IPS-NIHi7 (cell line): Measurements from ENCODE around the gene OR5AP2.
"Not testable (repeated sequence)": the region's sequence is repeated elsewhere in the genome, so short reads cannot be mapped to it uniquely, and the experiment has no call there.

ENCODE experiments used
- DNase-seq: peaks from one replicate; pipeline ENCODE4 v3.0.0; 2012; ENCODE audit warnings: mixed read lengths; ENCODE audit errors: extremely low spot score

The OR5AP2 gene

DNA sequence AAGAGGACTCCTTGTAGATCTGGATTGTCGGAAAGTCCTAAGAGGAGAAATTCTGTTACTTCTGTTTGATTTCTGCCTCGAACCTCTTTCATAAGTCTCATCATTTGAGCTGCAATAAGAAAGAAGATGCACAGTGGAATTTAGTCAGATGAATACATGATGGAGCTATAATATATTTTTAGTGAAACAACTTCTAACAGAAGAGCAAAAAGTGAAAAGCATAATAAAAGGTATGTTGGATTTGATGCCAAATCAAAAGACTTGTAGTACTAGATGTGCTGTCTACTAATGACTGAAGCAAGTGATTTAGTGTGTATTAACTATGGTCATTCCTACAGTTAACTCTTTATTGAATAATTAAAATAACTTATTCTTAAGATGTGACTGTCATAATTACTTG, at the start of gene OR5AP2:
TSS of gene OR5AP2 (minus strand) at position 101 of the 400 bp plus-strand sequence. CDS start at position 101, 0 bp downstream.
- no peak for DNase-seq

- DNase-seq: not testable (repeated sequence)
Measured at GRCh38 chr11:56691179-56691578, 48.9 kb upstream of the OR5AP2 start.

- no peak for DNase-seq
Measured at GRCh38 chr11:56688554-56689100, 46.4 kb upstream of the OR5AP2 start.

- no peak for DNase-seq
Measured at GRCh38 chr11:56670984-56671383, 28.7 kb upstream of the OR5AP2 start.

DNA sequence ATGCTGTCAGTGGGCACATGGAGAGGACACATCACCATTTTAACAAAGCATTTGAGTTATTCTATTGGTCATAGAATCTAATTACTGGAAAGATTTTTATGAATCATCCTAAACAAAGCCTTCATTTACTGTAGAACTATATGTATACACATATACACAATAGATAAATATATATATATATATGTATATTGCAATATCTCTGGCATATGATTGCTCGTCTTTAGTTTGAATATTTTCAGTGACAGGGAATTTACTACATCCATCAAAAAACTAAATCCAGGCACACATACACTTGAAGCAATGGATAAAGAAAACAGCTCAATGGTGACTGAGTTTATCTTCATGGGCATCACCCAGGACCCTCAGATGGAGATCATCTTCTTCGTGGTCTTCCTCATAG, 21.1 kb upstream of the OR5AP2 start, which contains the start of gene OR5AR1:
TSS of gene OR5AR1 (plus strand) at position 301 of the 400 bp plus-strand sequence. CDS start at position 301, 0 bp downstream.
- DNase-seq: no peak

DNA sequence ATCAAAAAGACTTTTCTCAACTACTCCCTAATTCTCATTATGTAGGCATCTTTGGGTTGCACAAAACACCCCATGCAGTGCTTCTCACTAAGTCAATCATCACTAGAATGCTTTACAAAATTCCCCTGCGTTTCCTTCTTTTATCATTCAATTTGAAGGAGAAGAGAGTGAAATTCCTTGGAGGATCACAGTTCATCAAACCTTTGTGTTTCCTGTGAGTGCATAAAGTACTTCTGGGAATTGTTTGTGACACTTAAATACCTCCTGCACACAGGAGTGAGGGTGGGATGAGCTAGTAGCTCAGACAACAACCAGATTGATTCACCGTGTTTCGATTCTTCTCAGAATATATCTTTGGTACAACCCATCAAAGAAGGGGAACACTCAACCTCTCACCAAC, 17.5 kb upstream of the OR5AP2 start:
- DNase-seq: peak; percentile 26

- no peak for DNase-seq
Measured at GRCh38 chr11:56637500-56637899, 4.7 kb downstream of the OR5AP2 start.

GRCh38 chr11:56636861-56637260, 5.4 kb downstream of the OR5AP2 start:
- DNase-seq: no peak

DNA sequence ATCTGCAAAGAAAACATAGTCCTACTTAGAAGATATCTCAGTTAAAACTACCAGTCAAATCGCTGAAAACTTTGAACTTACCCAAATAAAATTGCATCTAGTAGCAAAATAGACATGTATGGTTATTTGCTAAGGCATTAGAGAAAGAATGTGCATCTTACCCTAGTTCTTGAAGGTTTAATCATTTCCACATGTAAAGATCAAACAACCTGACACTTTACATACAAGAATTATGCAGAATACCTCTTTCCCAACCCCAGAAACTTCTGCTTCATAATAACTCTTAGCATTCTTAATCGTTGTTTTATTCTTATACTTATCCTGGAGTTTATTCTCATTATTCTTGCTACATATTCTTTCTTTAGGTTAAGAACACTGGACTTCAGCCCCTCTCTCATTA, 9.9 kb downstream of the OR5AP2 start:
- no peak for DNase-seq

DNA sequence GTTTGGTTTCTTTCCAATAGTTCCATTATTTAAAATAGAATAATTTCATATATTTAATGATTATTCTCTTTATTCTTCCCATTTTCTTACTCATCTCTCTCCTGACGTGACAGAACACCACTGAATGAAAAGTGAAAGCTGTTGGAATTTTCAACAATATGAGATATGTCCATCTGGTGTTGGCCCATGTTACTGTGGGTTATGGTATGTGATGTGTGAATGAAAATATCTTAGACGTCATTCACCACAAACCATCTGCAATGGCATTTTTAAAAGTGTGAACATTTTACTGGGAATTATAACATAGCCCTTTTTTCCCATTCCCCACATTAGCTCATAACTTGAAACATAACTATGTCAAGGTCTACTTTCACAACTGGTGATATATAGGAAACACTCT, 16.3 kb downstream of the OR5AP2 start:
- DNase-seq: no peak

DNA sequence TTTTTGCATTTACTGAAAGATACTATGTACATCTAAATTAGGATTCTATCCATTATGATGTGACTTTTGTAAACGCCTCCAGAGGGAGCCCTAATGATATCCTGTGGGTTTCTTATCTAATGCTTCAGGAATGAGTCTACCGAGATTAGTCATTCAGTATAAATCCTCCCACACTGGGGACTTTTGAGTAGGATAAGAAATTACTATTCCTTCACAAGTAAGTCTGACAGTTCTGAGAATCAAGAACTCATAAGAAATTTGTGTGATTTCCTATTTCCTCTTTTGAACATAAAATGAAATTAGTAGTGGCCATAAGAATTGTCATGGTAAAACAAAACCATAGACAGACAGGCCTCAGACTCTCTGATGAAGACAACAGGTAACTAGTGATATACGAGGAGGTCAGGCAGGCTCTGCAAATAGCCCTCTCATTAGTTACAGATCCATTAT, 17.6 kb downstream of the OR5AP2 start:
- DNase-seq: peak; percentile 60

- DNase-seq: no peak
Measured at GRCh38 chr11:56611174-56611573, 31.1 kb downstream of the OR5AP2 start.

- DNase-seq: not testable (repeated sequence)
Measured at GRCh38 chr11:56592088-56592717, 50.0 kb downstream of the OR5AP2 start.
